Activated T-cell treated with anti-CD3 and anti-CD28 coated beads for 24 hours (primary cell): ENCODE measurements around the gene NKD1.

ENCODE experiments used
- DNase-seq: peaks from one replicate; pipeline ENCODE4 v3.0.0-alpha.2; 2020; ENCODE audit warnings: low read depth

Gene NKD1

DNA sequence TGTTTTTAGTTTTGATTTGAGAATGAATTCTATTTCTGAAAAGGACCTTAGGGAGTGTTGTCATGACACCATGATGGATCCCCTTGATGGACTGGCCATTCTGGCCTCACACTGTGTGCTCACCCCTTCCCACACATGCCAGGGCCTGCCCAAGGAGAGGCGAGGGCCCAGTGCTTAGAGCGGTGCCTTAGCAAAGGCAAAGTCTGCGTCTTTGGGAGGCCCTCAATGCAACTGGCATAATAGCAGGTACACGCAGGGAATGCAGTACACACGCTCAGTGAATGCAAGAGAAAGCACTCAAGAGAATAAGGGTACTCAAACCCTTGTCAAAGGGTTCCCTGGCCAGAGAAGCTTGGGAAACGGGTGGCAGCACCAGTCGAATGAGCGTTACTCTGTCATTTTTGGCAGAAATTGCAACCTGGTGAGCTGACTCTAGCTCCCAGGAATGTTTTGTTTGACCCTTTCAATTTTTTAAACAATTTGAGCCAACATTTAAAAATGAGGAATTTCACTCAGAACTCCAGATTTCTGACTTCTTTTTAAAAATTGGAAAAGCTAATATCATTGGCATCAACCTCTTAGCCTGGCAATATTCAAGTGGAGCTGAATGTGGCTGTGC is 32.1 kb downstream of the NKD1 start:
- no peak for DNase-seq

- DNase-seq: no peak
Measured at GRCh38 chr16:50581845-50582244, 33.6 kb downstream of the NKD1 start.

- no peak for DNase-seq
Measured at GRCh38 chr16:50583211-50583610, 35.0 kb downstream of the NKD1 start.

DNA sequence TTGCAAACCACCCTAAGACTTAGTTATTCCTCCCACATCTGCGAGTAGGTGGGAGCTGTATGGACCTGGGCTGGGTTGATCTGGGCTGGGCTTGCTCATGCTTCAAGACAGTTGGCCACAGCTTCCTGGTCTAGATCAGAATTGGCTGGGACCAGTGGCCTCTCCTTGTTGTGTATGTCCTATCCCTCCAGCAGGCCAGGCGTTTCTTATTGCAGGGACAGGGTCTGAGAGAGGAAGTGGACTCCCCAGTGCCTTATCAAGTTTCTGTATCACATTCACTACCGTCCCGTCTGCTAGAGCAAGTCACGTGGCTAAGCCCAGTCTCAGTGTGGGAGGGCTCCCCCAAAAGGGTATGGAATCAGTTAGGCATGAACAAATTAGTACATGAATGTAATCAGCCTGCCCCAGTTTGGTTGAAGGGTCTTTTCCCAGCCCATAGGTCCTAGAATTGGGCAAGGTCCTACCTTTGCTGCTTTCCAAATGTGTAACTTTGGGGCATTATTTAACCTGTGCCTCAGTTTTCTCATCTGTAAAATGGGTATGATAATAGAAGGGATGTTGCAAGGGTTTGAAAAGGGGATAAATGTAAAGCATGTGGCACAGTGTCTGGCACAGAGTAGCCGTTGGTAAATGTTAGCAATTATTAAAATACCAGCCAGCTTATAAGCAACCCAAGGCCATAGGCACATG is 36.0 kb downstream of the NKD1 start:
- no peak for DNase-seq

- no peak for DNase-seq
Measured at GRCh38 chr16:50585331-50585776, 37.2 kb downstream of the NKD1 start.

GRCh38 chr16:50587543-50587942 is 39.3 kb downstream of the NKD1 start:
- no peak for DNase-seq

- no peak for DNase-seq
Measured at GRCh38 chr16:50588276-50588675, 40.1 kb downstream of the NKD1 start.

DNA sequence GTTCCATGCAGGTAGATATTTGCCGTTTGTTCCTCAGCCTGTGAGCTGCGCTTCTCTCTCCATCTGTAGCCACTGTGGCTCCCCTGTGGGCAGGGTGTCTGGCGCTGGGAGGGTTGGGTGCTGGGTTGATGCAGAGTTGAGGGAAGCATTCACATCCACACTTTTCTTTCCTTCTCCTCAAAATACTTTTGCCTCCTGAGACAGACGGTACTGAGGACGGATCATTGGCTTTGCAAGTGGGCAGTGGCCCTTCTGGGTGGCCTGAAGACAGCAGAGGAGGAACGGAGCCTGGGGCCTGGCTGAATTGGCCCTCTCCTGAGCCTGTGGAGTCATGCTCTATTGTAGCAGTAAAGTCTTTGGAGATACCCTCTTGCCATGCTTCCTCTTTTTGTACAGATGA is 43.0 kb downstream of the NKD1 start:
- no peak for DNase-seq

DNA sequence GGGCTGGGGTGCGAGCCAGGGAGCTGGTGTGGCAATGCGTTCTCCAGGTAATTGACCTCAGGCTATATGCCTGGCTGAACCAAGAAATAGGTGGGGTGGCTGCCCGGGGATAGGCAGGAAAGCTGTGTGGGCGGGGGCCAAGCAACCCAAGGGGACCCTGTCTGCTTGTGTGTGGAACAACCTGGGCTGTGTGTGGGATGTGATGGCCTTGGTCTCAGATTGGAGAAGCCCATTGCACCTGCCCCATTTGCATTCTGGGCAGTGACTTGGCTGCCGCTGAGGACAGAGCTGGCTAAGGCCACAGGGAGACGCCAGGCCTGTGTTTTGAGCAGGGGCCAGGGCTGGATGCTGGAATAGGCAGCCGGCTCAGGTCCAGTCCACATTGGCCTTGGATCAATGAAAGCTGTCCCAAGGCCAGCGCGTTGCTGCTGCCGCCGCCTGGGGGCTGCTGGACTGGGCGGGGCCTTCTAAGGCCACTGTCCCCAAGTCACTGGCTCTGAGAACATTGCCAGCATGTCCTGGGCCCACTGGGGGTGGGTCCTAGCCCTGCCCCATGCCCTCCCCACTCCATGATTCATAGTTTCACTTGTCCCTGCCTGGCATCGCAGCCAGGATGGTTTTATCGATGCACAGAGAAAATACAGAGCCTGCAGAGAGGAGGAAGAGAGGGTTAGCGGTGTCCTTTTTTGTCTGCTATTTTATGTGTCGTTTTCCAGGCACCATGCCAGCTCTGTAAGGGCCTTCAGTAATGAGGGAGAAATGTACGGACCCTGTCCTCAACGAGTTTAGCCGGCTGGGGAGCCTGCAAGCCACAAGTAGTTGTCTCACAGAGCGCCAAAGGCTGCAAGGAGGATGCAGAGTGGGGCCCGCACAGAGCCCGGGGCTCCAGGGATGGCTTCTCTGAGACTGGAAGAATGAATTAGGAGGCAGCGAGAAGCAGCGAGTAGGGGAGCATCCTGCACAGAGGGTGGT is 43.9 kb downstream of the NKD1 start:
- DNase-seq: no peak

- no peak for DNase-seq
Measured at GRCh38 chr16:50592996-50593395, 44.8 kb downstream of the NKD1 start.

DNA sequence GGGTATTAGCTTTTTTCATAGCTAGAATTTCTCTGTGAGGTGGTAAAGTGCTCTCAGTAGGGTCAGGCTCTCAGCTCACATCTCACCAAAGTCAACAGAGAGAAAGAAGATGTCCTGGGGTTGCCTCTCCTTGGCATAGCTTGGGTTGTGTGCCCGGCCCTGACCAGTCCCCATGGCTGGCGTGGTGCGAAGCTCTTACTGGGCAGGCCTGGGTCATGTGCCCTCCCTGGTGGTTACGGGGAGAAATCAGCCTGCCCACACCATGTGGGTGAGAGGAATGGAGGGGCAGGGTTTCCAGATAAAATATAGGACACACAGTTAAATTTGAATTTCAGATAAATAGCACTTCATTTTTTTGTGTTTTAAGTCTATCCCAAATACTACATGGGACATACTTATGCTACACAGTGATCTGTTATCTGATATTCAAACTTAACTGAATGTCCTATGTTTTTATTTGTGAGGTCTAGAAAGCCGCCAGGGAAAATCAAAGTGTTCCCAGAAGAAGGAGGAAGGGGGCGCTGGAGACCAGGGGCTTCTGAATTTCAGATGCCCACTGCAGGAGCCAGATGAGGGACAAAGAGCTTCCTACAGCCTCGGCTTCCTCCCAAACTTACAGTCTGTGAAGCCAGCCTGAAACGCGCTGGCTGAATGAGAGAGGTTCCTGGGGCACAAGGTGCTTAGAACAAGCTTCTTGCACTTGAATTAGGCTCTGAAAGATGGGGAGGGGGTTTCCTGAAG is 45.4 kb downstream of the NKD1 start:
- DNase-seq: no peak

GRCh38 chr16:50594308-50595260 is 46.4 kb downstream of the NKD1 start:
- no peak for DNase-seq

DNA sequence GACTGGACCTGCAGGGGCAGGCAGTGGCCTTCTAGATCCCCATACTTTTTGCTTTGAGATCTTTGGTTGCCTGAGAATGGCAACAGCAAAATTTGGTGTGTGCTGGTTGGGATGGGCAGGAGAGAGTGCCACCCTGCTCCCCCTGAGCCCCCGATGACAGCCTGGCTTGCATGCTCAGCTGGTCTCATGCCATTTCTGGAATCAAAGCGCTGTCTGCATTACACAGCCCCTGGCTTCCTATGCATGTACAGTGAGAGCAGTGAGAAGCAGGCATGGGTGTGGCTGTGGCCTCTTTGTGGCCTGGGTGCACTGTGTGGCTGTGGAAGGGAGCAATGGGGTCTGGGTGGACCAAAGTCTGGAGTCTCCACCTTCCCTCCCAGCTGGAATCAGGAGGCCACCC is 47.7 kb downstream of the NKD1 start:
- DNase-seq: no peak

DNA sequence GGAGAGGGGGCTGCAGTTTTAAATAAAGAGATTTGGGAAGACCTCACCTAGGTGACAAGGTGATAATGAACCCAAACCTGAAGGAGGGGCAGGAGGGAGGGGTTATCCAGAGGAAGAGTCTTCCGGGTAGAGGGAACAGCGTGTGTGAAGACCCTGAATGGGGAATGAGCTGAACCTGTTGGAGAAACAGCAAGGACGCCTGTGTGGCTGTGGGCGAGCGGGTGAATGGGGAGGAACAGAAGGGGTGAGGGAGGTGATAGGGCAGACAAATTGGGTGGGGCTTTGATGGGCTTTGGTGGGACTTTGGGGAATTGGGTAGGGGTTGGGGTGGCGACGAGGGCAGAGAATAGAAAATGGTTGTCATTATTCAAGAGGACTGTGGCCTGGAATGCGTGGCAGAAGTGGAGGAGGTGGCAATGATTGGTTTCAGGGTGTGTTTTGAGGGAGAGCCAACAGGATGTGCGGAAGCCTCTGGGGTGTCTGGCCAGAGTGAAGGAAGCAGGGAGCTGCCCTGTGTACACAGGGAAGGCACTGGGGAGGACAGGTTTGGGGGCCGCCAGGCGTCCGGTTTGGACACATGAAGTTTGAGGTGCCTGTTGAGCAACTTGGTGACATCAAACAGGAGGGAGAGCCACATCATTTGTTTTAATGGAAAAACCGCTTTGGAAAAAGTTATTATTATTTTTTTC is 48.7 kb downstream of the NKD1 start:
- DNase-seq: no peak

- no peak for DNase-seq
Measured at GRCh38 chr16:50597563-50598255, 49.5 kb downstream of the NKD1 start.

GRCh38 chr16:50598256-50598894 is 50.2 kb downstream of the NKD1 start:
- no peak for DNase-seq

- no peak for DNase-seq
Measured at GRCh38 chr16:50598936-50599361, 50.8 kb downstream of the NKD1 start.

DNA sequence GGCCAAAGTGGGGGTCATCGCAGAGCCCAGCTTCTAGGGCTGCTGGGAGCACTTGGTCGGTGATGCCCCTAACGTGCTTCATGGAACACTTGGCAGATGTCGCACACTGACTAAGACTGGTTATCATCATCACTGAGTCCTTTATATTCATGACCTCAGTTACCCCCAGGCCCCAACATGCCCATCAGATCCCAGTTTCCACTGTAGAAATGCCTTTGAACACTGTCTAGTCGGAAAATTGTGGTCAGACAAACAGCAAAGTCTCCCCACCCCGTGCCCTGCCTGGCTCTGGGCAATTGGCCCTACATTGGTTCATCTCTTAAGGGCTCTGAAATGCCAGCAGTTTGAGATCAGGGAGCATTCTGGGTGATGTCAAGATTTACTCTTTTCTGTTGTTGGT is 51.3 kb downstream of the NKD1 start:
- no peak for DNase-seq
